GM12878 (cell line): ENCODE data around the gene CTDP1. TPM values are rescaled to one million over a fixed set of nuclear protein-coding genes. Genes with fewer than 3 reads are reported as not detected.

Experiments used
- ATAC-seq: fragments of 200-7000 bp; cut with Tn5 transposase; 3 replicates; pipeline ENCODE4 v1.9.1; 2020; ENCODE audit warnings: mild to moderate bottlenecking, moderate library complexity
- BruUV-seq: library from RNA; stranded (reverse); fragments of 400-500 nt; replicated peaks from 2 replicates; lab custom pipeline; 2021; lab: Mats Ljungman, UMichigan
- CTCF ChIA-PET: fragments of 300-600 bp; sonication (Branson Sonifier 250); formaldehyde crosslinking; extraction: SDS; loops from one replicate; lab custom pipeline; 2021; ENCODE audit warnings: inconsistent platforms; lab: Yijun Ruan, JAX
- POLR2A ChIA-PET: fragments of 350-600 bp; formaldehyde crosslinking; extraction: SDS; loops from one replicate; lab custom pipeline; 2021; ENCODE audit warnings: inconsistent platforms; lab: Charles Lee
- RAD21 ChIA-PET: fragments of 300-600 bp; sonication (Branson Sonifier 250); formaldehyde crosslinking; loops from one replicate; lab custom pipeline; 2023; ENCODE audit warnings: antibody characterized with exemption; ENCODE audit not compliant: unreplicated experiment; lab: Charles Lee
- SMC1A ChIA-PET: fragments of 300-600 bp; sonication (Branson Sonifier 250); formaldehyde crosslinking; loops from one replicate; lab custom pipeline; 2023; ENCODE audit not compliant: unreplicated experiment, uncharacterized antibody; lab: Charles Lee
- DNase-seq: peaks from one replicate; pipeline ENCODE4 v3.0.0-alpha.2; 2011; ENCODE audit warnings: low read depth, low spot score
- FAIRE-seq: peaks from 3 replicates; lab custom pipeline; 2011; peaks lifted over from hg19 to GRCh38; lab: Jason Lieb, UNC
- H2AFZ ChIP-seq: 2 replicates; pipeline ENCODE4 v1.6.0; 2011; ENCODE audit warnings: low read depth, low read length, control low read depth; ENCODE audit not compliant: control insufficient read depth
- H3K27ac ChIP-seq: 2 replicates; pipeline ENCODE4 v1.5.1; 2011; ENCODE audit warnings: control low read depth; ENCODE audit not compliant: control insufficient read depth, insufficient read depth
- H3K27me3 ChIP-seq, 2 experiments: replicated peaks in 1 of 2; 2 replicates each; pipeline versions ENCODE4 v1.6.0 to v1.6.1; 2011; ENCODE audit warnings: low read length in 1 of 2; ENCODE audit not compliant: control insufficient read depth in 2 of 2, insufficient read depth in 2 of 2
- H3K36me3 ChIP-seq, 2 experiments: 2 replicates each; pipeline ENCODE4 v1.5.1; 2011; ENCODE audit warnings: low read length in 1 of 2; ENCODE audit not compliant: control insufficient read depth in 2 of 2, insufficient read depth in 2 of 2
- H3K4me1 ChIP-seq: 2 replicates; pipeline ENCODE4 v1.6.1; 2011; ENCODE audit warnings: mild to moderate bottlenecking, low read length, moderate library complexity, mixed read lengths; ENCODE audit not compliant: control insufficient read depth, insufficient read depth
- H3K4me2 ChIP-seq: 2 replicates; pipeline ENCODE4 v1.6.0; 2011; ENCODE audit warnings: control low read depth; ENCODE audit not compliant: control insufficient read depth, insufficient read depth
- H3K4me3 ChIP-seq: fragments of 200-600 bp; sonication (generic); 2 replicates; pipeline ENCODE4 v1.5.1; 2016
- H3K79me2 ChIP-seq: 2 replicates; pipeline ENCODE4 v1.6.0; 2011; ENCODE audit warnings: low read length; ENCODE audit not compliant: control insufficient read depth, insufficient read depth
- H3K9ac ChIP-seq: 2 replicates; pipeline ENCODE4 v1.8.0; 2011; ENCODE audit warnings: low read length, control low read depth, mixed read lengths; ENCODE audit not compliant: control insufficient read depth, insufficient read depth
- H3K9me3 ChIP-seq: replicated peaks from 3 replicates; pipeline ENCODE4 v1.5.1; 2011; ENCODE audit warnings: mild to moderate bottlenecking, low read length; ENCODE audit not compliant: control insufficient read depth, insufficient read depth
- H4K20me1 ChIP-seq: 2 replicates; pipeline ENCODE4 v1.6.0; 2011; ENCODE audit not compliant: control insufficient read depth, insufficient read depth
- JUND ChIP-seq: IDR thresholded peaks from 2 replicates; pipeline ENCODE4 v1.6.1; 2012; ENCODE audit warnings: low read depth, mild to moderate bottlenecking, low read length, improper control_type of control experiment, moderate library complexity
- KLF5 ChIP-seq: fragments of 450-650 bp; IDR thresholded peaks from 2 replicates; pipeline ENCODE4 v1.6.1; 2014; ENCODE audit warnings: mild to moderate bottlenecking; ENCODE audit not compliant: partially characterized antibody
- PAX8 ChIP-seq: fragments of 450-650 bp; IDR thresholded peaks from 2 replicates; pipeline ENCODE4 v1.6.1; 2017; ENCODE audit warnings: mild to moderate bottlenecking, moderate library complexity
- RB1 ChIP-seq: fragments of 450-650 bp; formaldehyde crosslinking; IDR thresholded peaks from 2 replicates; pipeline ENCODE4 v1.6.1; 2017; ENCODE audit warnings: mild to moderate bottlenecking, borderline replicate concordance
- ZNF384 ChIP-seq: IDR thresholded peaks from 2 replicates; pipeline ENCODE4 v1.6.1; 2012; ENCODE audit warnings: low read depth, mild to moderate bottlenecking, low read length, improper control_type of control experiment, borderline replicate concordance
- WGBS: methylation state at CpG from one replicate; pipeline ENCODE4 v1.1.6; 2016; ENCODE audit warnings: low lambda C conversion rate; ENCODE audit not compliant: insufficient replicate concordance, insufficient coverage; ENCODE audit errors: missing lambda C conversion rate; 5-methylcytosine and 5-hydroxymethylcytosine counted together
- in situ Hi-C: fragments of 300-500 bp; cut with MboI; formaldehyde crosslinking; loops from 9 replicates; pipeline ENCODE4 v1.14.3; 2018; ENCODE audit warnings: mixed read lengths
- intact Hi-C: fragments of 100-400 bp; cut with micrococcal nuclease; formaldehyde crosslinking; loops from one replicate; pipeline ENCODE4 v1.14.2; 2022; ENCODE audit not compliant: unreplicated experiment
- polyA plus RNA-seq, 11 experiments: library from polyadenylated mRNA; depleted of rRNA in 4 of 11; unstranded in 6 of 11; stranded (reverse) in 5 of 11; fragments of >200 nt; fragmentation: Nextera tagmentation in 4 of 11; fragmentation: Illumina TruSeq in 1 of 11; extraction: Ambion mirVana in 4 of 11; extraction: Trizol in 1 of 11; gene quantifications; 1 replicate in 1 of 11; 2 replicates in 10 of 11; pipeline versions ENCODE4 v1.2.1 to v1.2.3, GENCODE V29; 2011 to 2016; ENCODE audit warnings: inconsistent platforms in 2 of 11, missing spikeins in 2 of 11, low read depth in 1 of 11
- total RNA-seq, 4 experiments: library from RNA; depleted of rRNA in 3 of 4; stranded (reverse); fragments of >200 nt in 3 of 4; fragmentation: Illumina TruSeq in 1 of 4; extraction: Trizol in 1 of 4; gene quantifications; 2 replicates each; pipeline versions ENCODE4 v1.2.1 to v1.2.3, GENCODE V29; 2013 to 2021
- TF ChIP-seq, protein P1 (sequence below): IDR thresholded peaks from 2 replicates; pipeline ENCODE4 v1.6.1; 2011; ENCODE audit warnings: borderline replicate concordance, low read depth, mild to moderate bottlenecking, moderate library complexity, mixed read lengths, low read length; ENCODE audit not compliant: insufficient read depth; ENCODE audit errors: extremely low read length

The CTDP1 gene
- total and polyA plus RNA-seq, 10 of the 15 experiments (the other 5 are each of a cell fraction or from before 2014, with no cell fraction given): 0.32 to 31.3 (median 8.8) TPM

- RAD21 ChIA-PET: no interaction called here
- Histone ChIP-seq H3K9ac (no peak overlapping the region), H2AFZ (no peak overlapping the region), H3K4me1 (peaks cover 20% of the 10 kb centered on the region), H4K20me1 (no peaks in the 10 kb centered on the region; the same call in 1 of the 2 replicates), H3K4me3 (no peak overlapping the region), H3K27ac (no peak overlapping the region), H3K27me3 (no peaks in the 10 kb centered on the region), H3K36me3 (no peaks in the 10 kb centered on the region; a peak in 1 of 4 replicates), H3K9me3 (no peaks in the 10 kb centered on the region), H3K4me2 (no peak overlapping the region), H3K79me2 (peaks cover 49% of the 10 kb centered on the region)
- intact Hi-C loops: loop anchor here (10.0 kb wide), 1 partner anchor 459 kb away; no protein-coding TSS in a partner anchor
- no peak for FAIRE-seq
- in situ Hi-C loops: no loop called here
- 87% methylated on average over 7 of the region's 7 CpGs for WGBS
- BruUV-seq: no TSS peak
- POLR2A ChIA-PET: no interaction called here
- no peak for ATAC-seq
- no peak for DNase-seq
- CTCF ChIA-PET: no interaction called here
- TF ChIP-seq PAX8: no peak
- SMC1A ChIA-PET: no interaction called here
These were observed 6.4 kb downstream of the CTDP1 start for GRCh38 chr18:79685971-79686370.

DNA sequence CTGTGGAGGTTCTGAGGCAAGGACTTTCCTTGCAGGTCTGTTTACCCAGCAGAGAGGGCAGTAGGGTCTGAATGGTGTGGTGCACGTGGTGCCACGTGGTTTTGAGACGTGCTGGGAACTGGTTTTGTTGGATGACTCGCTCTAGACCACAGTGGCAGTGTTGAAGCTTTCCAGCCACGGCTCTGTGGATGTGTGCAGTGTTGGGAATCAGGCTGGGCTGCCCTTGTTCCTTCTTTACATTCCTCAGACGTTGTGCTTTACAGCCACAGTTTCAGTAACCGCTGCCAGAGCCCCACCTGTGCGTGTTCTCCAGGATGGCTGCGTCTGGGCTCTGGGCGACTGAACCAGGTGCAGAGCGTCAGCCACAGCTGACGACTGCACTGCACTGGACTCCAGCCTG lies 8.2 kb downstream of the CTDP1 start:
- H3K9me3 ChIP-seq: no peaks in the 10 kb centered on the region
- in situ Hi-C loops: no loop called here
- no TSS peak for BruUV-seq
- DNase-seq: no peak
- TF ChIP-seq KLF5 (no peak), RB1 (no peak), ZNF384 (no peak), JUND (no peak)
- TF ChIP-seq, protein P1, sequence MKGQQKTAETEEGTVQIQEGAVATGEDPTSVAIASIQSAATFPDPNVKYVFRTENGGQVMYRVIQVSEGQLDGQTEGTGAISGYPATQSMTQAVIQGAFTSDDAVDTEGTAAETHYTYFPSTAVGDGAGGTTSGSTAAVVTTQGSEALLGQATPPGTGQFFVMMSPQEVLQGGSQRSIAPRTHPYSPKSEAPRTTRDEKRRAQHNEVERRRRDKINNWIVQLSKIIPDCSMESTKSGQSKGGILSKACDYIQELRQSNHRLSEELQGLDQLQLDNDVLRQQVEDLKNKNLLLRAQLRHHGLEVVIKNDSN: no peak
- TF ChIP-seq, all 136 proteins: peak for 0
- intact Hi-C loops: loop anchor here (10.0 kb wide), 1 partner anchor 457 kb away; no protein-coding TSS in a partner anchor
- Histone ChIP-seq H3K79me2 (peaks cover 37% of the 10 kb centered on the region), H3K27me3 (no peaks in the 10 kb centered on the region), H2AFZ (no peak overlapping the region), H3K36me3 (no peaks in the 10 kb centered on the region; a peak in 1 of 4 replicates), H3K27ac (no peak overlapping the region), H3K4me3 (no peak overlapping the region), H3K9ac (no peak overlapping the region), H4K20me1 (no peaks in the 10 kb centered on the region; the same call in 1 of the 2 replicates), H3K4me1 (peaks cover 16% of the 10 kb centered on the region), H3K4me2 (no peak overlapping the region)
- ATAC-seq (no peak), FAIRE-seq (no peak)
- ChIA-PET RAD21 (no interaction called here), CTCF (no interaction called here), SMC1A (no interaction called here), POLR2A (no interaction called here)
- 75% methylated on average over 12 of the region's 12 CpGs for WGBS
